GM21360 (cell line): ENCODE measurements around the gene PLXND1.
"Not testable (repeated sequence)": the region's sequence is repeated elsewhere in the genome, so short reads cannot be mapped to it uniquely, and the experiment has no call there.

Experiments used
- ATAC-seq: cut with Tn5 transposase; IDR thresholded peaks from one replicate; pipeline ENCODE4 v1.9.1; 2021; ENCODE audit warnings: mild to moderate bottlenecking, moderate library complexity; ENCODE audit not compliant: unreplicated experiment

Gene PLXND1

GRCh38 chr3:129532261-129532660 lies 74.2 kb downstream of the PLXND1 start:
- no peak for ATAC-seq

GRCh38 chr3:129531699-129532098 lies 74.8 kb downstream of the PLXND1 start:
- ATAC-seq, result no peak

GRCh38 chr3:129530821-129531220 lies 75.7 kb downstream of the PLXND1 start:
- ATAC-seq, result no peak

- no peak for ATAC-seq
Measured at GRCh38 chr3:129530251-129530791, 76.2 kb downstream of the PLXND1 start.

GRCh38 chr3:129529436-129530210 lies 76.9 kb downstream of the PLXND1 start:
- ATAC-seq, result no peak

- ATAC-seq, result no peak
Measured at GRCh38 chr3:129528589-129529100, 77.8 kb downstream of the PLXND1 start, which contains the start of gene RHO. Gene RHO (plus strand): TSS chr3:129528639. CDS start chr3:129528734, 95 bp downstream.

- ATAC-seq, result no peak
Measured at GRCh38 chr3:129527262-129527661, 79.2 kb downstream of the PLXND1 start.

GRCh38 chr3:129526121-129526900 lies 80.2 kb downstream of the PLXND1 start:
- ATAC-seq, result peak; percentile 96

GRCh38 chr3:129525341-129525968 lies 81.0 kb downstream of the PLXND1 start:
- ATAC-seq, result no peak

- ATAC-seq, result no peak
Measured at GRCh38 chr3:129524081-129524480, 82.4 kb downstream of the PLXND1 start.

GRCh38 chr3:129522953-129523352 lies 83.5 kb downstream of the PLXND1 start:
- ATAC-seq, result no peak

- ATAC-seq, result no peak
Measured at GRCh38 chr3:129521611-129522010, 84.9 kb downstream of the PLXND1 start.

GRCh38 chr3:129520960-129521359 lies 85.5 kb downstream of the PLXND1 start:
- ATAC-seq, result no peak

- ATAC-seq, result no peak
Measured at GRCh38 chr3:129519896-129520715, 86.4 kb downstream of the PLXND1 start.

GRCh38 chr3:129519449-129519848 lies 87.0 kb downstream of the PLXND1 start:
- no peak for ATAC-seq

- no peak for ATAC-seq
Measured at GRCh38 chr3:129518581-129518980, 87.9 kb downstream of the PLXND1 start.

- no peak for ATAC-seq
Measured at GRCh38 chr3:129518038-129518561, 88.4 kb downstream of the PLXND1 start.

- no peak for ATAC-seq
Measured at GRCh38 chr3:129517516-129517915, 89.0 kb downstream of the PLXND1 start.

- not testable (repeated sequence) for ATAC-seq
Measured at GRCh38 chr3:129515821-129516432, 90.5 kb downstream of the PLXND1 start.
